SU-DHL-6 (cell line): ENCODE data around the gene SLC1A5.
"Not testable (repeated sequence)": the region's sequence is repeated elsewhere in the genome, so short reads cannot be mapped to it uniquely, and the experiment has no call there.

Experiments
- H2AFZ ChIP-seq: fragments of 200-600 bp; sonication (generic); 2 replicates; pipeline ENCODE4 v1.6.1; 2014; ENCODE audit warnings: low read depth, mild to moderate bottlenecking, moderate library complexity, mixed read lengths, antibody characterized with exemption, low read length; ENCODE audit not compliant: severe bottlenecking
- H3F3A ChIP-seq: fragments of 200-600 bp; shearing (Covaris generic); 2 replicates; pipeline ENCODE4 v1.6.0; 2016; ENCODE audit warnings: antibody characterized with exemption, mild to moderate bottlenecking; ENCODE audit not compliant: insufficient read depth
- H3K27ac ChIP-seq: fragments of 200-600 bp; sonication (generic); 2 replicates; pipeline ENCODE4 v1.5.1; 2016; ENCODE audit warnings: low read depth, mild to moderate bottlenecking, low read length, moderate library complexity, mixed read lengths
- H3K27me3 ChIP-seq: fragments of 200-600 bp; sonication (generic), shearing (Covaris generic); 2 replicates; pipeline ENCODE4 v1.6.0; 2014; ENCODE audit warnings: mild to moderate bottlenecking, low read length
- H3K36me3 ChIP-seq: fragments of 200-600 bp; sonication (generic); 2 replicates; pipeline ENCODE4 v1.6.1; 2014; ENCODE audit warnings: mild to moderate bottlenecking, low read length, mixed read lengths
- H3K4me2 ChIP-seq: fragments of 300-600, 200-600 bp; shearing (Covaris generic), sonication (generic); 2 replicates; pipeline ENCODE4 v1.6.0; 2014; ENCODE audit warnings: low read length, low read depth, mild to moderate bottlenecking; ENCODE audit not compliant: poor library complexity, severe bottlenecking
- H3K4me3 ChIP-seq: fragments of 200-600 bp; sonication (generic); 2 replicates; pipeline ENCODE4 v1.5.1; 2014; ENCODE audit warnings: antibody characterized with exemption, low read length, mild to moderate bottlenecking, mixed read lengths; ENCODE audit not compliant: insufficient read depth, poor library complexity, severe bottlenecking
- H3K79me2 ChIP-seq: fragments of 200-600 bp; sonication (generic); 2 replicates; pipeline ENCODE4 v1.6.1; 2014; ENCODE audit warnings: mild to moderate bottlenecking, low read length, moderate library complexity; ENCODE audit not compliant: insufficient read depth
- H3K9ac ChIP-seq: fragments of 200-600 bp; sonication (generic); 2 replicates; pipeline ENCODE4 v1.7.0; 2014; ENCODE audit warnings: mild to moderate bottlenecking, low read length
- H3K9me2 ChIP-seq: fragments of 200-600 bp; sonication (generic); replicated peaks from 2 replicates; pipeline ENCODE4 v1.6.1; 2014; ENCODE audit warnings: low read length; ENCODE audit not compliant: insufficient read depth
- H3K9me3 ChIP-seq: fragments of 200-600 bp; sonication (generic); 2 replicates; pipeline ENCODE4 v1.6.1; 2014; ENCODE audit warnings: low read length, mixed read lengths; ENCODE audit not compliant: insufficient read depth
- H4K20me1 ChIP-seq: fragments of 200-600 bp; sonication (generic); 2 replicates; pipeline ENCODE4 v1.6.1; 2014; ENCODE audit warnings: low read depth, mild to moderate bottlenecking, antibody characterized with exemption, low read length, moderate library complexity, mixed read lengths
- CTCF ChIP-seq: fragments of 200-600 bp; sonication (generic); IDR thresholded peaks from one replicate; pipeline ENCODE4 v1.5.1; 2017; ENCODE audit warnings: antibody characterized with exemption, mild to moderate bottlenecking, low read length, moderate library complexity; ENCODE audit not compliant: insufficient read depth, poor library complexity, severe bottlenecking
- EZH2phosphoT487 ChIP-seq: fragments of 200-600 bp; sonication (generic), shearing (Covaris generic); conservative IDR thresholded peaks from 2 replicates; pipeline ENCODE4 v1.6.1; 2018; ENCODE audit warnings: mild to moderate bottlenecking, antibody characterized with exemption, low read length, moderate library complexity, mixed read lengths

Gene SLC1A5

GRCh38 chr19:46806656-46807055 lies 18.3 kb upstream of the SLC1A5 start:
- Histone ChIP-seq H3K9me2 (no peaks in the 10 kb centered on the region), H3K27me3 (no peaks in the 10 kb centered on the region), H3K27ac (no peak overlapping the region), H3K9ac (no peak overlapping the region), H3K9me3 (no peaks in the 10 kb centered on the region), H3K36me3 (no peaks in the 10 kb centered on the region), H3F3A (no peaks in the 10 kb centered on the region), H2AFZ (no peak overlapping the region), H3K4me2 (no peak overlapping the region), H3K4me3 (no peak overlapping the region), H4K20me1 (no peaks in the 10 kb centered on the region), H3K79me2 (no peaks in the 10 kb centered on the region)
- no peak for TF ChIP-seq EZH2phosphoT487
- TF ChIP-seq CTCF = no peak

GRCh38 chr19:46804432-46804831 lies 16.0 kb upstream of the SLC1A5 start:
- H3F3A ChIP-seq, H3K9ac ChIP-seq, H3K4me2 ChIP-seq, H4K20me1 ChIP-seq, H3K9me2 ChIP-seq, H3K79me2 ChIP-seq, H3K9me3 ChIP-seq, H3K4me3 ChIP-seq, H2AFZ ChIP-seq, H3K27ac ChIP-seq, H3K27me3 ChIP-seq, H3K36me3 ChIP-seq: not testable (repeated sequence)

GRCh38 chr19:46803555-46803954 lies 15.2 kb upstream of the SLC1A5 start:
- H4K20me1 ChIP-seq = no peaks in the 10 kb centered on the region
- no peak overlapping the region for H3K4me2 ChIP-seq

GRCh38 chr19:46802152-46802551 lies 13.8 kb upstream of the SLC1A5 start:
- Histone ChIP-seq H3K27me3 (no peaks in the 10 kb centered on the region), H4K20me1 (no peaks in the 10 kb centered on the region), H3K79me2 (no peaks in the 10 kb centered on the region), H3K9ac (no peak overlapping the region), H3K4me2 (no peak overlapping the region), H3K9me3 (no peaks in the 10 kb centered on the region), H3K27ac (no peak overlapping the region), H3K36me3 (no peaks in the 10 kb centered on the region), H3K4me3 (no peak overlapping the region), H3F3A (no peaks in the 10 kb centered on the region), H2AFZ (no peak overlapping the region), H3K9me2 (no peaks in the 10 kb centered on the region)
- TF ChIP-seq CTCF (no peak), EZH2phosphoT487 (no peak)

More at GRCh38 chr19:46803555-46803954, 15.2 kb upstream of the SLC1A5 start:
- Histone ChIP-seq H3K9me2 (no peaks in the 10 kb centered on the region), H3F3A (no peaks in the 10 kb centered on the region), H3K36me3 (no peaks in the 10 kb centered on the region), H3K79me2 (no peaks in the 10 kb centered on the region), H3K4me3 (no peak overlapping the region), H3K9me3 (no peaks in the 10 kb centered on the region), H3K27ac (no peak overlapping the region), H2AFZ (no peak overlapping the region), H3K9ac (no peak overlapping the region), H3K27me3 (no peaks in the 10 kb centered on the region)
- TF ChIP-seq CTCF (no peak), EZH2phosphoT487 (no peak)
